ENCODE data around the gene ITGA1.
A peak's percentile ranks its signal among the peaks of the same experiment; 100 is the strongest.

The ITGA1 gene

GRCh38 chr5:52787600-52788504 is at the start of gene ITGA1, which contains the start of gene PELO (continued):
- TF ChIP-seq, protein P1, sequence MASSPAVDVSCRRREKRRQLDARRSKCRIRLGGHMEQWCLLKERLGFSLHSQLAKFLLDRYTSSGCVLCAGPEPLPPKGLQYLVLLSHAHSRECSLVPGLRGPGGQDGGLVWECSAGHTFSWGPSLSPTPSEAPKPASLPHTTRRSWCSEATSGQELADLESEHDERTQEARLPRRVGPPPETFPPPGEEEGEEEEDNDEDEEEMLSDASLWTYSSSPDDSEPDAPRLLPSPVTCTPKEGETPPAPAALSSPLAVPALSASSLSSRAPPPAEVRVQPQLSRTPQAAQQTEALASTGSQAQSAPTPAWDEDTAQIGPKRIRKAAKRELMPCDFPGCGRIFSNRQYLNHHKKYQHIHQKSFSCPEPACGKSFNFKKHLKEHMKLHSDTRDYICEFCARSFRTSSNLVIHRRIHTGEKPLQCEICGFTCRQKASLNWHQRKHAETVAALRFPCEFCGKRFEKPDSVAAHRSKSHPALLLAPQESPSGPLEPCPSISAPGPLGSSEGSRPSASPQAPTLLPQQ (tag by site-specific recombination; IDR thresholded peaks at IDR 0.05), result peak; percentile 44; the same call in 1 of the 2 replicates
- TF ChIP-seq ZNF112 (tag by site-specific recombination; IDR thresholded peaks at IDR 0.05) (no peak), ZNF366 (tag by site-specific recombination; conservative IDR thresholded peaks at IDR 0.05) (peak; percentile 81), ZNF510 (tag by site-specific recombination; IDR thresholded peaks at IDR 0.05; ENCODE audit: insufficient replicate concordance) (no peak), ZNF23 (tag by site-specific recombination; IDR thresholded peaks at IDR 0.05; ENCODE audit: borderline replicate concordance) (no peak), ZNF350 (tag by site-specific recombination; IDR thresholded peaks at IDR 0.05) (no peak), ZNF114 (tag by site-specific recombination; IDR thresholded peaks at IDR 0.05) (no peak), ZNF280D (tag by site-specific recombination; IDR thresholded peaks at IDR 0.05) (no peak), SP3 (tag by site-specific recombination; IDR thresholded peaks at IDR 0.05) (peak; percentile 75), ZNF776 (tag by site-specific recombination; IDR thresholded peaks at IDR 0.05; ENCODE audit: borderline replicate concordance) (no peak), ZNF610 (tag by site-specific recombination; IDR thresholded peaks at IDR 0.05; ENCODE audit: borderline replicate concordance) (no peak), ZNF571 (tag by site-specific recombination; IDR thresholded peaks at IDR 0.05) (no peak), ZNF580 (tag by site-specific recombination; IDR thresholded peaks at IDR 0.05) (peak; percentile 60), ZNF24 (tag by site-specific recombination; IDR thresholded peaks at IDR 0.05) (peak; percentile 49; the same call in 1 of the 2 replicates), ZNF76 (tag by site-specific recombination; IDR thresholded peaks at IDR 0.05; ENCODE audit: borderline replicate concordance, low read depth) (no peak; the same call in 1 of the 2 replicates), ZNF549 (tag by site-specific recombination; IDR thresholded peaks at IDR 0.05) (no peak), YY2 (tag by site-specific recombination; IDR thresholded peaks at IDR 0.05) (no peak), ZNF48 (tag by site-specific recombination; IDR thresholded peaks at IDR 0.05) (no peak), ZNF174 (tag by site-specific recombination; IDR thresholded peaks at IDR 0.05) (no peak), ZSCAN18 (tag by site-specific recombination; IDR thresholded peaks at IDR 0.05) (no peak), PATZ1 (tag by site-specific recombination; IDR thresholded peaks at IDR 0.05) (no peak), ZNF157 (tag by site-specific recombination; IDR thresholded peaks at IDR 0.05) (no peak)
- TF ChIP-seq, protein P2, sequence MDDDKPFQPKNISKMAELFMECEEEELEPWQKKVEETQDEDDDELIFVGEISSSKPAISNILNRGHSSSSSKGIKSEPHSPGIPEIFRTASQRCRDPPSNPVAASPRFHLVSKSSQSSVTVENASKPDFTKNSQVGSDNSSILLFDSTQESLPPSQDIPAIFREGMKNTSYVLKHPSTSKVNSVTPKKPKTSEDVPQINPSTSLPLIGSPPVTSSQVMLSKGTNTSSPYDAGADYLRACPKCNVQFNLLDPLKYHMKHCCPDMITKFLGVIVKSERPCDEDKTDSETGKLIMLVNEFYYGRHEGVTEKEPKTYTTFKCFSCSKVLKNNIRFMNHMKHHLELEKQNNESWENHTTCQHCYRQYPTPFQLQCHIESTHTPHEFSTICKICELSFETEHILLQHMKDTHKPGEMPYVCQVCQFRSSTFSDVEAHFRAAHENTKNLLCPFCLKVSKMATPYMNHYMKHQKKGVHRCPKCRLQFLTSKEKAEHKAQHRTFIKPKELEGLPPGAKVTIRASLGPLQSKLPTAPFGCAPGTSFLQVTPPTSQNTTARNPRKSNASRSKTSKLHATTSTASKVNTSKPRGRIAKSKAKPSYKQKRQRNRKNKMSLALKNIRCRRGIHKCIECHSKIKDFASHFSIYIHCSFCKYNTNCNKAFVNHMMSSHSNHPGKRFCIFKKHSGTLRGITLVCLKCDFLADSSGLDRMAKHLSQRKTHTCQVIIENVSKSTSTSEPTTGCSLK (tag by site-specific recombination; IDR thresholded peaks at IDR 0.05), result no peak
- TF ChIP-seq, protein P3, sequence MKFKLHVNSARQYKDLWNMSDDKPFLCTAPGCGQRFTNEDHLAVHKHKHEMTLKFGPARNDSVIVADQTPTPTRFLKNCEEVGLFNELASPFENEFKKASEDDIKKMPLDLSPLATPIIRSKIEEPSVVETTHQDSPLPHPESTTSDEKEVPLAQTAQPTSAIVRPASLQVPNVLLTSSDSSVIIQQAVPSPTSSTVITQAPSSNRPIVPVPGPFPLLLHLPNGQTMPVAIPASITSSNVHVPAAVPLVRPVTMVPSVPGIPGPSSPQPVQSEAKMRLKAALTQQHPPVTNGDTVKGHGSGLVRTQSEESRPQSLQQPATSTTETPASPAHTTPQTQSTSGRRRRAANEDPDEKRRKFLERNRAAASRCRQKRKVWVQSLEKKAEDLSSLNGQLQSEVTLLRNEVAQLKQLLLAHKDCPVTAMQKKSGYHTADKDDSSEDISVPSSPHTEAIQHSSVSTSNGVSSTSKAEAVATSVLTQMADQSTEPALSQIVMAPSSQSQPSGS (tag by site-specific recombination; IDR thresholded peaks at IDR 0.05; ENCODE audit: low read depth), result no peak
